SHP77 treated with DMSO at 0.1 percent for 48 hours (cell line): Measurements from ENCODE around the gene EP400.
"Not testable (repeated sequence)": the region's sequence is repeated elsewhere in the genome, so short reads cannot be mapped to it uniquely, and the experiment has no call there.

ENCODE experiments used
- DNase-seq: peaks from one replicate; lab custom pipeline; 2025; lab: John Stamatoyannopoulos, UW

Gene EP400

DNA sequence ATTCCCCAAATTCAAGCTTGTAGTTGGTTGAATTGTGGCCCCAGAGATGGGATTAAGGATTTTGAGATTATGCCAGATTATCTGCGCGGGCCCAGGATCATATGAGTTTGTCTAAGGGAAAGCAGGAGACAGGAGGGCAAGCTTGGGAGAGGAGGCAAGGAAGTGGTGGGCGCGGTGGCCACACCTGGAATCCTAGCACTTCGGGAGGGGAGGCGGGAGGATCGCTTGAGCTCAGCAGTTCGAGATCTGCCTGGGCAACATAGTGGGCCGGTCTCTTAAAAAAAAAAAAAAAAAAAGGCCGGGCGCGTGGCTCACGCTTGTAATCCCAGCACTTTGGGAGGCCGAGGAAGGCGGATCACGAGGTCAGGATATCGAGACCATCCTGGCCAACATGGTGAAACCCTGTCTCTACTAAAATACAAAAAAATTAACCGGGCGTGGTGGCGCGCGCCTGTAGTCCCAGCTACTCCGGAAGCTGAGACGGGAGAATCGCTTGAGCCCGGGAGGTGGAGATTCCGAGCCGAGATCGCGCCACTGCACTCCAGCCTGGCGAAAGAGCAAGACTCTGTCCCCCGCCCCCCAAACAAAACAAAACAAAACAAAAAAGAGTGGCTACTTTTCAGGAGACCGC is 21.5 kb upstream of the EP400 start:
- DNase-seq = no peak

DNA sequence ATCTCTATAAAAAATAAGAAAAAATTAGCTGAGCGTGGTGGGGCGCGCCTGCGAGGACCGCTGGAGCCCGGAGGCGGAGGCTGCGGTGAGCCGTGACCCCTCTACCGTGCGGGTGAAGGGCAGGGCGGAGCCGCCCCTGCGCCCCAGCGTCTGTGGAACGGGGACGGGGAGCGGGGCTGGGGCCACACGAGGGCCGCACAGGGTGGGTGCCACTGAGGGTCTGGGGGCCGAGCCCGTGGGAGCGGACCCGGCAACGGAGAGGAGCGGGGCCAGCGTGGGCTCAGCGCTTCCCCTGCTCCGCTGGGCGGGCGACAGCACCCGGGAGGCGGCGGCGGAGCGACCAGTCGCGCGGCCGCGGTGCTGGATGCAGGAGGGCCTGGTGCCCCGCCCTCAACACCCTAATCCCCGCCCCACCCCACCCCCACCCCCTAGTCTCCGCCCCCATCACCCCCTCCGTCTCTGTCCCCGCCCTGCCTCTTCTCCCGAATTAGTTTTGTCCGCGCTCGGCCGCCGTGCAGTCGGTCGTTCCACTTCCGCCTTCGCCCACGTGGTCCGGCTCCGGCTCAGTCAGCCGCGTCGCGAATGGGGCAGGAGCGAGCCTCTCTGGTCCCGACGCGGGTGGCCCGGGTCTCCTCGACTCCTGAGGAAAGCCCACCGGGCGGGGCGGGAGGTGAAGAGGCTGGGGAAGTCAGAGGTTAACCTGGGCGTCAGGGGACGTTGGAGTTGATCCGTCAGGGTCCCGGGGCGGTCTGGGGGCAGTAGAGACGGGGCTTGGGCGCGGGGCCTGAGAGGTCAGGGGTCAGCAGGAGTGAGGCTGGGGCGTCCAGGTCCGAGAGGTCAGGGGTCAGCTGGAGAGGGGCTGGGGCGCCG is 20.8 kb upstream of the EP400 start, which contains the start of gene PUS1:
Gene PUS1, plus strand, starts transcription at position 566 of the 870 bp plus-strand sequence. CDS start 447 bp downstream, outside the sequence.
- DNase-seq = peak; percentile 81

DNA sequence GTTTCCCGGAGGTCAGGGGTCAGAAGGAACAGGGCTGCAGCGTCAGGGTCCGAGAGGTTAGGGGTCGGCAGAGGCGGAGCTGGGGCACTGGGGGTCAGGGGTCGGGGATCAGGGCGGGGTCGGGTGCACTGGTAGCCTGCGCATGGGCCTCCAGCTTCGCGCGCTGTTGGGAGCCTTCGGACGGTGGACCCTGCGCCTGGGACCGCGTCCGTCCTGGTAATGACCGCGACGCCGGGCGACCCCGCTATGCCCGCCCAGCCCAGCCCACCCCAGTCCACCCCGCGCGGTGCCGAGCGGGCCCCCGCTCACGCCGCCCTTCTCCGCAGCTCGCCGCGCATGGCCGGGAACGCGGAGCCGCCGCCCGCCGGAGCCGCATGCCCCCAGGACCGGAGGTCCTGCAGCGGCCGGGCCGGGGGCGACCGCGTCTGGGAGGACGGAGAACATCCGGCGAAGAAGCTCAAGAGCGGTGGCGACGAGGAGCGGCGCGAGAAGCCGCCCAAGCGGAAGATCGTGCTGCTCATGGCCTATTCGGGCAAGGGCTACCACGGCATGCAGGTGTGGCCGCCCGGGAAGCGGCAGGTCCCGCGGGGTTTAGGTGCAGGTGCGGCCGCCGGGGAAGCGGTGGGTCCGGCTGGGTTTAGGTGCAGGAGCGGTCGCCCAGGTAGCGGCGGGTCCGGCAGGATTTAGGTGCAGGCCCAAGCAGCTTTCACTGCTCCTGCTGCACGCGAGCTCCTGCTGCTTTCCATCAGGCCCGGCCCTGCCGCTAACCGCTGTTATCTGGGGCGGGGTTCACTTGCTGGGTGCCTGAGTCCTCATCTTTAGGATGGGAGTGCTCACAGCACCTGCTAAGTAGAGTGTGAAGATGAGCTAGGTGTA is 19.9 kb upstream of the EP400 start:
- DNase-seq = no peak

DNA sequence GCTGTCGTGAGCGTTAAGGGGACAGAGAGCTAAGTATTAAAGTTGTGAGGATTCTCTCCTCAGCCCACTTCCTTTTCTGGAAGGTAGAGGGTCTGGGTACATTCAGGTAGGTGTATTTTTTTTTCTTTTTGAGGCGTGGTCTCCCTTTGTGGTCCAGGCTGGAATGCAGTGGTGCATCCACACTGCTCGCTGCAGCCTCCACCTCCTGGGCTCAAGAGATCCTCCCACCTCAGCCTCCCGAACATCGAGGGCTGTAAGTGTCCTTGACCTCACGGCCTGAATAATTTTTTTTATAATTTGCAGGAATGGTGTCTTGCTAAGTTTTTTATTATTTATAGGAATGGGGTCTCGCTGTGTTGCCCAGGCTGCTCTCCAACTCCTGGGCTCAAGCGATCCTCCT is 19.2 kb upstream of the EP400 start:
- no peak for DNase-seq

DNA sequence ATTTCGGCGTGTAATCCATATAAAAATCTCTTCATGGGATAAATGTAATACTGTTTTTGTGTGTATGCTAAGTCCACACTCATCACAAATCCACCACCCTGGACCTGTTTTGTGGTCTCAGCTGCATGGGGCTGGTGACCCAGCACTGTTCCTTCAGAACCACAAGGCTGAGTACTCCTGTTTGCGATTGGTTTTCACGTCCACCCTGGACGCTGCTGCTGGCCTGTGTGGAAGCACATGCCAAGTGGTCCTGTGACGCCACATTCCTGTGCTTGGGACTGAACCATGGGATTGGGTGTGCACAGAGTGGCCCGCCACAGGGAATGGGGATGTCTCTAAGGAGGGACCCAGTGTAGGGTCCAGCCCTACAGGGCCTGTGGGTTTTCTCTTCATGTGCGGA is 16.4 kb upstream of the EP400 start:
- no peak for DNase-seq

DNA sequence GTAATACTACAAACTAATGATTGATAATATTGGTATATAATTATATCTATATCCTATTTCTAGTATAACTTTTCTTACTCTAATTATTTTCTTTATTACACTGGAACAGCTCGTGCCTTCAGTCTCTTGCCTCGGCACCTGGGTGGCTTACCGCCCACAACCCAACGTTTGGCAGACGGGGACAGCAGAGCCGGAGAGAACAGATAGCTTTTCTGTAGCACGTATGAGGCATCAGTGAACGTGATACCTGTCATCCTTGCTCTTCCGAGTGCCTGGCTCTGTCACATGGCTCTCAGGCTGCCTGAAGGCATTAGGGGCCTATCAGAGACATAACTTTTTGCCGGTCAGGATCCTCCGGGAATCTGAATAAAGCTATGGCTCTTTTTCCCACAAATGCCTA is 15.2 kb upstream of the EP400 start:
- no peak for DNase-seq

DNA sequence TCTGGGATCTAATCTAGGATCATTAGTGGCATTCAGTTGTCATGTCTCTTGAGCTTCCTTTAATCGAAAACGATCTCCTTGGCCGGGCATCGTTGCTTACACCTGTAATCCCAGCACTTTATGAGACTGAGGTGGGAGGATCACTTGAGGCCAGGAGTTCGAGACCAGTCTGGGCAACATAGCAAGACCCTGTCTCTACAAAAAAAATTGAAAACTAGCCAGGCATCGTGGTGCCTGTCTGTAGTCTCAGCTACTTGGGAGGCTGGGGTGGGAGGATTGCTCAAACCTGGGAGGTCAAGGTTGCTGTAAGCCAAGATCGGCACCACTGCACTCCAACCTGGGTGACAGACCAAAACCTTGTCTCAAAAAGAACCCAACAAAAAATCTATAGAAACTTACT is 11.7 kb upstream of the EP400 start:
- DNase-seq = no peak

DNA sequence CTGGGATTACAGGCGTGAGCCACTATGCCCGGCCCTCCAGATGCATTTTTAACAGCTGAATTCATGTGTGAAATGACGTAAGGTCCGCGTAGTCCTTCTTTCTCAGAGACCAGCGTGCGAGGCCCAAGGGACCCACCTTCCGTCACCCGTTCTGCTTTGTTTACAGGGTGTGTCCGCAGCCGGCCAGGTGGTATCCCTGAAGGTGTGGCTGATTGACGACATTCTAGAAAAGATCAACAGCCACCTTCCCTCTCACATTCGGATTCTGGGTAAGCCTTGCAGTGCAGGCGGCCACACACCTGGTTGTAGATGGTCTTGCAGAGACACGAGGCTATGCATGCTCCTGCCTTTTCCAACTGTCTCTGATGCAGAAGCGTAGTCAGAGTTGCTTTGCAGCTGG is 10.7 kb upstream of the EP400 start:
- DNase-seq = no peak

DNA sequence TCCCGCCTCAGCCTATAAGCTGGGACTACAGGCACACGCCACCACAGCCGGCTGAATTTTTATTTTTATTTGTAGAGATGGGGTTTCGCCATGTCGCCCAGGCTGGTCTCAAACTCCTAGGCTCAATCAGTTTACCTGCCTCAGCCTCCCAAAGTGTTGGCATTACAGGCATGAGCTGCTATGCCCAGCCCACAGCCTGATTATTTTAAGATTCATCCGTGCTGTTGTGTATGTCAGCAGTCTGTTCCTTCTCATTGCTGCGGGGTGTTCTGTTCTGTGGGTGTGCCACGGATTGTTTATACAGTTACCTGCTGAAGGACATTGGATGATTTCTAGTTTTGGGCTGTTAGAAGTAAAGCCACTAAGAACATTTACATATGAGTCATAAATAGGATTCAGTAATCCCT is 9.6 kb upstream of the EP400 start:
- no peak for DNase-seq

DNA sequence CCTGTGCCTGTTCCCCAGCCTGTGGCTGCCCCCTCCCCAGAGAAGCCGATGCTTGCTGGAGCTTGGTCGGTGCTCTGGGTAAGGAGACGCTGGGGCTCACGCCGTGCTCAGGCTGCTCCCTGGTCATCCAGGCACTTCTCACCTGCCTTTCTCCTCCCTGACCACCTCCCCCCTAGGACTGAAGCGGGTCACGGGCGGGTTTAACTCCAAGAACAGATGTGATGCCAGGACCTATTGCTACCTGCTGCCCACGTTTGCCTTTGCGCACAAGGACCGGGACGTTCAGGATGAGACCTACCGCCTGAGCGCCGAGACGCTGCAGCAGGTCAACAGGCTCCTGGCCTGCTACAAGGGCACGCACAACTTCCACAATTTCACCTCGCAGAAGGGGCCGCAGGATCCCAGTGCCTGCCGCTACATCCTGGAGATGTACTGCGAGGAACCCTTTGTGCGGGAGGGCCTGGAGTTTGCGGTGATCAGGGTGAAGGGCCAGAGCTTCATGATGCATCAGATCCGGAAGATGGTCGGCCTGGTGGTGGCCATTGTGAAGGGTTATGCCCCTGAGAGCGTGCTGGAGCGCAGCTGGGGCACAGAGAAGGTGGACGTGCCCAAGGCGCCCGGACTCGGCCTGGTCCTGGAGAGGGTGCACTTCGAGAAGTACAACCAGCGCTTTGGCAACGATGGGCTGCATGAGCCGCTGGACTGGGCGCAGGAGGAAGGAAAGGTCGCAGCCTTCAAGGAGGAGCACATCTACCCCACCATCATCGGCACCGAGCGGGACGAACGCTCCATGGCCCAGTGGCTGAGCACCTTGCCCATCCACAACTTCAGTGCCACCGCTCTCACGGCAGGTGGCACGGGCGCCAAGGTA is 8.4 kb upstream of the EP400 start:
- no peak for DNase-seq

DNA sequence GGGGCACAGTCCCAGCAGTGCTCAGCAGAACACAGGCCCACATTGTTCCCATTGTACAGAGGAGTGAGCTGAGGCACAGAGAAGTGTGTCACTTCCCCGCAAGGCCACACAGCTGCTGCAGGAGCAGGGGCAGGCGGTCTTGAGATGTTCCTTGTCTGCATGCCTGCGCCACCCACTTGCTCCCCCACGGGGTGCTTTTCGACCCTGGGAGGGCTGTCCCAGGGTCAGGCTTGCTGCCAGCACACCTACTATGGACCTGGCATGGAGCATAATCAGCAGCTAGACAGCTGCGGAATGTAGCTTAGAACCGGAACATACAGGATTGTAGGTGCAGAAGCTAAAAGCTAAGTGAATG is 7.8 kb upstream of the EP400 start:
- DNase-seq = no peak

DNA sequence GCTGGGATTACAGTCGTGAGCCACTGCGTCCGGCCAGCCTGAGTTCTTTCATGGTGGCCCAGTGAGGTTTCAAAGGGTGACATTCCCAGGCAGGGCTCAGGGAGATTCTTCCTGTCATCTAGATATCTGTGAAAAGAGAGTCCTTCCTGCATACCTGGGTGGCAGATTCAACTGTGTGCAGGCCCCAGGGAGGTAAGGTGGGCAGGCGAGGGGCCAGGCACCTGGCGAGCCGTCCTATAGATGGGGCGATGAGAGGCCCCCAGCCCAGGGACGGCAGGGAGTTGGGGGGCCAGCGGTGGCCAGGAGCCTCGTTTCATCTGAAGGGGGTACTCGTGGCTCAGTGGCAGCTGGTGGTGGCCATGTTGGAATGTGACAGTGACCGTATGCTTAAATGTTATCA is 7.1 kb upstream of the EP400 start:
- no peak for DNase-seq

DNA sequence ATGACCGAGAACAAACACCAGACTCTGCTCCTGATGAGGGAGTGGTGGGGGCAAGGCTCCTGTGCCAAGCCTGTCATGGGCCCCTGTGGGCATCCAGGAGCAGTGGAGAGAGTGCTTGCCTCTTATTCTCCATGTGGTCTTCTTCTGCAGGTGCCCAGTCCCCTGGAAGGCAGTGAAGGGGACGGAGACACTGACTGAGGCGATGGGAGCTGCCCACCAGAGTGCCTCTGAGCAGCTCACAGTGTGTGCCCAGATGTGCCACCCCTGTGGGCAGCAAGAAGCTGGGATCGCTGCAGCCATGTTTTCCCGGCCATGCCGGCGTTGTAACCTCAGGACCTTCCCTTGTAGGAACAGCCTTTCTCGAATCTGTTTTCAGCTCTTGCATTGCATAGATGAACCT is 6.4 kb upstream of the EP400 start:
- DNase-seq = no peak

DNA sequence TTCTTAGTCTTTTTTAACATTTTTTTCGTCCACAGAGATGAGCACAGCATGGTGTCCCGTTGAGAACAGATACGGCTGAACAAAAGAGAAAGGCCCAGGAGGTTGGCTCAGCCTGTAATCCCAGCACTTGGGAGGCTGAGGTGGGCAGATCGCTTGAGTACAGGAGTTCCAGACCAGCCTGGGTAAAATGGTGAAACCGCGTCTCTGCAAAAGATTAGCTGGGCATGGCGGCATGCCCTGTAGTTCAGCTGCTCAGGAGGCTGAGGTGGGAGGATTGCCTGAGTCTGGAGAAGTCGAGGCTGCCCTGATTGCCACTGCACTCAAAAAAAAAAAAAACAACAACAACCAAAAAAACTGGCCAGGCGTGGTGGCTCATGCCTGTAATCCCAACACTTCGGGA is 5.9 kb upstream of the EP400 start:
- no peak for DNase-seq

DNA sequence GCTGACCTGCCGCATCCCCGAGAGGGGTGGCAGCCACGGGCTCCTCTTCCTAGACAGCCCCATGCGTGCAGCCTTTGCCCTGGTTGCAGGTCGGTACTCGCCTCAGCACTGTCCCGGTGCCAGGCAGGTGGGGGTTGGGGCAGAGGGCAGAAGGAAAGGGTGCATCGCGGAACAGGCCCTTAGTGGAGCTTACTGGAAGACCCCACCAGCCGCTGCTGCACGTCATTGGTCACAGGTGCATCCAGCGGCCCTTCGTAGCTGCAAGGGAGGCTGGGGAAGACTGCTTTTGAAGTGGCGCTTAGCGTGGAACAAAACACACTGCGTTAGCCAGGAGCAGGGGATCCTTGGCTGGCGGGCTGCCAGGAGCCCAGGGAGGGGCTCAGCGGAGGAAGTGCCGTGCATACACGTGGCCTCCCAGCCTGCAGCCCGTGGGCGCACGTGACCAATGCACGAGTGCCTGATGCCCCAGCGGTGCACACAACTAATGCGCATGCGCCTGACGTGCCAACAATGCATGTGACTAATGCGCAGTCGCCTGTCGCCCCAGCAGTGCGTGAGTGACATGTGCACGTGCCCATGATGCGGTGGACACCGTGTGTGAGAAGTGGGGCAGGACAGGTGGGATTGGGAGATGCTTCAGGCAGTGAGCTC is 5.0 kb upstream of the EP400 start:
- no peak for DNase-seq

DNA sequence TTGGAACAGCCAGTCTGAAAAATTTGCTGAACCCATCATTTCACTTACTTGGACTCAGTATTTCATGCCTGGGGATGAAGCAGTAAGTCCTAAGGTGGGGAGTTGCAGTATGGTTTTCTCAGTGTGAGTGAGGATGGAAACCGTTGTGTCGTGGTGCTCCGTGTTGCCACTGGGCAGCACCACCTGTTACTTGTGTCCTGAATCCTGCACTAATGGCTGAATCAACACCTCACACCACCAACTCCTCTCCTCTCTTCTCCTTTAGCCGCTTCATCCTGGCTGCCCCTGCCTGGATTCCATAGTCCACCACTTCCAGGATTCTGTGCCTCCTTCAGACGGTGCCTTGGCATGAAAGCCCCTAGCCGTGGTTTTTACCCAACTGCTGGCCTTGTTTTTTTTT is 3.0 kb upstream of the EP400 start:
- no peak for DNase-seq

DNA sequence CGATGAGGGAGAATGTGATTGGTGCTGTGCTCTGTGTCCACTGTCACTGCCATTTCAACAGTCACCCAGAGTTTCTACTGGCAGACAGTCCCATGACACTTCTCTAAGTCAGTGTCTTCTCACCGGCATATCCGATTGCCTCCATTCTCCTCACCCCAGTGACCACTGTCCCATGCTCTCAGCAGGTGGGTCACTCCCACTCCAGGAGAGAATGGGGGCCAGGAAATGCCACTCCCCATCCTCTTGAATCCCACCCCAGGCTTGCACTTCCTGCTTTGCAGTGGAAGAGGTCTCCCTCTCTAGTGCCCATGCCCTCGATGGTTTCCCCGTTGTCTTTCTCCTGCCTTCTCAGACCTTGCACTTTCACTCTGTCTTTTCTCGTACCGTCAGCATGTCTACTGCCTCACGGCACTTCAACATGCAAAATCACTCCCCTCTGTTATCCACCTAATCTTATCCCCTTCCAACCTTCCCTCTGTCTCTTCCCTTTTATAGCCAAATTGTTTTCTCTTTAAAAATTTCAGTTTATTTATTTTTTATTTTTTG is 2.2 kb upstream of the EP400 start:
- DNase-seq = no peak

DNA sequence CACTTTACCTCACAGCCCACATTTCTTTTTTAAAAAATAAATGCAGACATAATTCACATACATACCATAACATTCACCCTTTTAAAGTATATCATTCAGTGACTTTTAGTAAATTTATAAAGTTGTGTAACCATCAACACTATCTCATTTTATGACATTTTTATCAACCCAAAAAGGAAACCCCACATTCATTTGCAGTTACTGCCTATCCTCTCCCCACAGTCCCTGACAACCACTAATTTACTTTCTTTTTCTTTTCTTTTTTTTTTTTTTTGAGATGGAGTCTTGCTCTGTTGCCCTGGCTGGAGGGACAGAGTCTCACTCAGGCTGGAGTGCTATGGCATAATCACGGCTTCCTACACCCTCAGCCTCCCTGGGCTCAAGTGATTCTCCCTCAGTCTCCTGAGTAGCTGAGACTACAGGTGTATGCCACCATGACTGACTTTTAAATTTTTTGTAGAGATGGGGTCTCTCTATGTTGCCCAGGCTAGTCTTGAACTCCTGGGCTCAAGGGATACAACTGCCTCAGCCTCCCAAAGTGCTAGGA is 1.5 kb upstream of the EP400 start:
- DNase-seq = no peak

DNA sequence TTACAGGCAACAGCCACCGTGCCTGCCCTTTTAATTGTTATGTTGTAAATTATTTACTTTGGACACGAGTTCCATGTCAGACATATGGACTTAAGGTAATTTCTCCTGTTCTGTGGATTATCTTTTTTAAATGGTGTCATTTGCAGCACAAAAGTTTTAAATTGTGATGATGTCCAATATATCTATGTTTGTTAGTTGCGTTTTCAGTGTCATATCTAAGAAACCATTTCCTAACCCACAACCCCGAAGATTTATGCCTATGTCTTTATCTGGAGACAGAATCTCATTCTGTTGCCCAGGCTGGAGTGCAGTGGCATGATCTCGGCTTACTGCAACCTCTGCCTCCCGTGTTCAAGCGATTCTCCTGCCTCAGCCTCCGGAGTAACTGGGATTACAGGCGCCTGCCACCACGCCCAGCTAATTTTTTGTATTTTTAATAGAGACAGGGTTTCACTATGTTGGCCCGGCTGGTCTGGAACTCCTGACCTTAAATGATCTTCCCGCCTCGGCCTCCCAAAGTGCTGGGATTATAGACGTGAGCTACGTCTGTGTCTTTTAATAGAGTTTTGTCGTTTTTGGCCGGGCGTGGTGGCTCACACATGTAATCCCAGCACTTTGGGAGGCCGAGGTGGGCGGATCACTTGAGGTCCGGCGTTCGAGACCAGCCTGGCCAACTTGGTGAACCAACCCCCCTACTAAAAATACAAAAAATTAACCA is 870 bp upstream of the EP400 start:
- not testable (repeated sequence) for DNase-seq
